Hepatocyte (in vitro differentiated cells): ENCODE measurements around the gene BGN. TPM values are rescaled to one million over a fixed set of nuclear protein-coding genes. Genes with fewer than 3 reads are reported as not detected.

Experiments used
- DNase-seq: peaks from one replicate; pipeline ENCODE4 v3.0.0-alpha.2; 2016; ENCODE audit warnings: low spot score
- H2AFZ ChIP-seq: fragments of 200-600 bp; sonication (generic); 2 replicates; pipeline ENCODE4 v1.6.0; 2016; ENCODE audit warnings: antibody characterized with exemption, mild to moderate bottlenecking
- H3K27ac ChIP-seq: fragments of 200-600 bp; sonication (generic); 2 replicates; pipeline ENCODE4 v1.5.1; 2016; ENCODE audit warnings: mild to moderate bottlenecking
- H3K27me3 ChIP-seq: fragments of 200-600 bp; sonication (generic); 2 replicates; pipeline ENCODE4 v1.6.1; 2016
- H3K36me3 ChIP-seq: fragments of 200-600 bp; sonication (generic); replicated peaks from 2 replicates; pipeline ENCODE4 v1.5.1; 2016; ENCODE audit warnings: low read depth; ENCODE audit not compliant: insufficient read depth
- H3K4me1 ChIP-seq: fragments of 200-600 bp; sonication (generic); 2 replicates; pipeline ENCODE4 v1.5.1; 2016; ENCODE audit warnings: mild to moderate bottlenecking, moderate library complexity; ENCODE audit not compliant: insufficient read depth
- H3K4me2 ChIP-seq: fragments of 200-600 bp; sonication (generic); 2 replicates; pipeline ENCODE4 v1.6.0; 2016
- H3K4me3 ChIP-seq: fragments of 200-600 bp; sonication (generic); 2 replicates; pipeline ENCODE4 v1.5.1; 2016; ENCODE audit warnings: mild to moderate bottlenecking
- H3K79me2 ChIP-seq: fragments of 200-600 bp; sonication (generic); 2 replicates; pipeline ENCODE4 v1.6.0; 2017; ENCODE audit warnings: mild to moderate bottlenecking
- H3K9me2 ChIP-seq: fragments of 200-600 bp; sonication (generic); replicated peaks from 2 replicates; pipeline ENCODE4 v1.6.0; 2017; ENCODE audit warnings: mild to moderate bottlenecking; ENCODE audit not compliant: insufficient read depth
- H3K9me3 ChIP-seq: fragments of 200-600 bp; sonication (generic); 2 replicates; pipeline ENCODE4 v1.5.1; 2016; ENCODE audit warnings: low read depth, mild to moderate bottlenecking
- H4K20me1 ChIP-seq: fragments of 200-600 bp; sonication (generic); 2 replicates; pipeline ENCODE4 v1.6.0; 2016; ENCODE audit warnings: mild to moderate bottlenecking; ENCODE audit not compliant: insufficient read depth, poor library complexity, severe bottlenecking
- EZH2 ChIP-seq: fragments of 200-600 bp; sonication (generic); IDR thresholded peaks from 2 replicates; pipeline ENCODE4 v1.6.1; 2016; ENCODE audit warnings: antibody characterized with exemption, mild to moderate bottlenecking, borderline replicate concordance
- EZH2phosphoT487 ChIP-seq: fragments of 200-600 bp; sonication (generic); IDR thresholded peaks from one replicate; pipeline ENCODE4 v1.6.1; 2018; ENCODE audit warnings: antibody characterized with exemption, mild to moderate bottlenecking, low read depth, moderate library complexity; ENCODE audit not compliant: unreplicated experiment, severe bottlenecking
- WGBS: methylation state at CpG from one replicate; pipeline ENCODE4 v1.1.6; 2016; ENCODE audit warnings: low lambda C conversion rate; ENCODE audit errors: missing lambda C conversion rate; 5-methylcytosine and 5-hydroxymethylcytosine counted together
- polyA plus RNA-seq: library from polyadenylated mRNA; unstranded; fragments of >200 nt; fragmentation: Nextera tagmentation; extraction: Ambion mirVana; gene quantifications from 2 replicates; pipeline ENCODE4 v1.2.1, GENCODE V29; 2016
- total RNA-seq: library from RNA; depleted of rRNA; stranded (reverse); fragments of >200 nt; gene quantifications from 2 replicates; pipeline ENCODE4 v1.2.3, GENCODE V29; 2014
- TF ChIP-seq, protein P1 (sequence below): fragments of 200-600 bp; sonication (generic); IDR thresholded peaks from 2 replicates; pipeline ENCODE4 v1.5.1; 2016; ENCODE audit warnings: antibody characterized with exemption, mild to moderate bottlenecking; ENCODE audit not compliant: poor library complexity

Gene BGN
- total and polyA plus RNA-seq, 2 experiments from 2014 or later = 14.5 to 27.5 TPM

DNA sequence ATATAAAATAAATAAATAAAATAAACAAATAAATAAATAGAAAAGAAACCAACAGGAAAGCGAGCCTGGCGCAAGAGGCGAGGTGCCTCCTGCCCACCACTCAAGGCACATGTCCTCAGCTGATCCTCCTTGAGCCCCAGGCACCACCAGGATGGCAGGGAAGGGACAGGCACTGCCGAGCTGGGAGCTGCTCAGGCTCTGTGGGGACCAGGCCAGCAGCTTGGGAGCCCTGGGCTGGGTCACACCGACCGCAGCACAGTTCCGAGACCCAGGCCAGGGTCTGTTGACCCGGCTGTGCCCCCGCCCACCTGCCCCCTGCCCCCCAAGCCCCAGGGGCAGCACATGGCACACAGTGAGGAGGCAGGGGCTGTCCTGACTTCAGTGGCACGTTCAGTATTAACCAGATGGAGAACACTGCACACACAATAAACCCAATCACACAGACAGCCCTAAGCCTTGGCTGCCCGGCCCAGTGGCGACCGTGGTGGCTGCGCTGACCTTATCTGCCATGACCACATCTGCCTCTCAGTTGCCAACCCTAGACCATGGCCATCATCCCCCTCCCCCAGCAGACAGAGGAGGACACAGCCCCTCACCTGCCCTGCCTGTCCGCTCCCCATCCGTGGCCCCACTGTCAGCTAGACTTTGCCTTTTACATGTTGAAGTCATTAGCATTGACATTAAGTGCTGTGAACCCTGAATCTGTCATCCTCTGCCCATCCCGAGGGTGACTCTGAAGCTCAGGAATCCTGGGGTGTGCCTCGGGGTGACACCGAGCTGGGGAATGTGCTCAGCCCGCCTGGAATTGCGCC is 46.0 kb upstream of the BGN start:
- no peaks in the 10 kb centered on the region for H3K27me3 ChIP-seq
- H3K4me2 ChIP-seq = no peak overlapping the region
- no peak overlapping the region for H3K27ac ChIP-seq
- TF ChIP-seq, protein P1, sequence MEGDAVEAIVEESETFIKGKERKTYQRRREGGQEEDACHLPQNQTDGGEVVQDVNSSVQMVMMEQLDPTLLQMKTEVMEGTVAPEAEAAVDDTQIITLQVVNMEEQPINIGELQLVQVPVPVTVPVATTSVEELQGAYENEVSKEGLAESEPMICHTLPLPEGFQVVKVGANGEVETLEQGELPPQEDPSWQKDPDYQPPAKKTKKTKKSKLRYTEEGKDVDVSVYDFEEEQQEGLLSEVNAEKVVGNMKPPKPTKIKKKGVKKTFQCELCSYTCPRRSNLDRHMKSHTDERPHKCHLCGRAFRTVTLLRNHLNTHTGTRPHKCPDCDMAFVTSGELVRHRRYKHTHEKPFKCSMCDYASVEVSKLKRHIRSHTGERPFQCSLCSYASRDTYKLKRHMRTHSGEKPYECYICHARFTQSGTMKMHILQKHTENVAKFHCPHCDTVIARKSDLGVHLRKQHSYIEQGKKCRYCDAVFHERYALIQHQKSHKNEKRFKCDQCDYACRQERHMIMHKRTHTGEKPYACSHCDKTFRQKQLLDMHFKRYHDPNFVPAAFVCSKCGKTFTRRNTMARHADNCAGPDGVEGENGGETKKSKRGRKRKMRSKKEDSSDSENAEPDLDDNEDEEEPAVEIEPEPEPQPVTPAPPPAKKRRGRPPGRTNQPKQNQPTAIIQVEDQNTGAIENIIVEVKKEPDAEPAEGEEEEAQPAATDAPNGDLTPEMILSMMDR = no peak
- TF ChIP-seq EZH2 (no peak), EZH2phosphoT487 (no peak)
- H3K4me3 ChIP-seq = no peak overlapping the region
- no peaks in the 10 kb centered on the region for H3K9me2 ChIP-seq
- DNase-seq = no peak
- H2AFZ ChIP-seq = no peak overlapping the region
- no peaks in the 10 kb centered on the region for H4K20me1 ChIP-seq
- WGBS = 86% methylated on average over 15 of the region's 21 CpGs
- H3K36me3 ChIP-seq = no peaks in the 10 kb centered on the region
- H3K4me1 ChIP-seq = no peaks in the 10 kb centered on the region
- no peaks in the 10 kb centered on the region for H3K79me2 ChIP-seq
- H3K9me3 ChIP-seq = no peaks in the 10 kb centered on the region

DNA sequence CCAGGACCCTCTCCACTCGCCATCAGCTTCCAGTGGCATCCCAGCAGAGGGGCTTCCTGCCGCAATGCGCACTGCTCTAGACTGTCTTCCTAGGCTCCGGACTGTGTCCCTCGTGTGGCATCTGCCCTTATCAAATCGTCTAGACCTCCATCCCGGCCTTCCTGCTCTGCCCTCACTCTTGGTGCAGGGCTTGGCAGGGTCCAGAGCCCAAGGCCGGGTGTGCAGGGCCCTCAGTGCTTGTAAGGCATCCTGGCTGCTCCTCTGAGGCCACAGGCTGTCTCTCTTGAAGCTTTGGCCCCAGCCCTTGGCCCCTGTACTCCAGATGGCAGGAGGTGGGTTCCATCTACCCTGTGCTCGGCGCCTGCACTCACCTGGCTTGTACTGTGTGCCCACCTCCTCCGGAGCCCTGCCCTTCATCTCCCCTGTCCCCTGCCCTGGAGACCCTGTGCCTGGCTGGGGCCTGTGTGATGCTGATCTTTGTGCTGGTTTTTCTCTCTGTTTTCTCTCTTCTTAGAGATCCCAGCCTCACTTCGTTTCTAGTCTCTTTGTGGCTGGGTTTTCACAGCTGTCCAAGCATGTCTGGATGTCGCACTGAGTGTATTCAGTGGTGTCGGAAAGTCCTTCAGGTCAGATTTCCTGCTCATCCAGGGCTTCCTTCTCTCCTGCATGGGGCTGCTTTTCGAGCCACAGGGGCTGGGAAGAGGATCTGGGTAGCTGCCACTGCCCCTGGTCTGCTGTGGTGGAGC is 45.2 kb upstream of the BGN start:
- Histone ChIP-seq H4K20me1 (no peaks in the 10 kb centered on the region), H3K4me2 (no peak overlapping the region), H2AFZ (no peak overlapping the region), H3K27me3 (no peaks in the 10 kb centered on the region), H3K79me2 (no peaks in the 10 kb centered on the region), H3K9me3 (no peaks in the 10 kb centered on the region), H3K27ac (no peak overlapping the region), H3K36me3 (no peaks in the 10 kb centered on the region), H3K4me3 (no peak overlapping the region), H3K4me1 (no peaks in the 10 kb centered on the region), H3K9me2 (no peaks in the 10 kb centered on the region)
- TF ChIP-seq EZH2phosphoT487 (no peak), EZH2 (no peak)
- TF ChIP-seq, protein P1 = no peak
- WGBS = 79% methylated on average over 15 of the region's 15 CpGs
- DNase-seq = peak; percentile 2

DNA sequence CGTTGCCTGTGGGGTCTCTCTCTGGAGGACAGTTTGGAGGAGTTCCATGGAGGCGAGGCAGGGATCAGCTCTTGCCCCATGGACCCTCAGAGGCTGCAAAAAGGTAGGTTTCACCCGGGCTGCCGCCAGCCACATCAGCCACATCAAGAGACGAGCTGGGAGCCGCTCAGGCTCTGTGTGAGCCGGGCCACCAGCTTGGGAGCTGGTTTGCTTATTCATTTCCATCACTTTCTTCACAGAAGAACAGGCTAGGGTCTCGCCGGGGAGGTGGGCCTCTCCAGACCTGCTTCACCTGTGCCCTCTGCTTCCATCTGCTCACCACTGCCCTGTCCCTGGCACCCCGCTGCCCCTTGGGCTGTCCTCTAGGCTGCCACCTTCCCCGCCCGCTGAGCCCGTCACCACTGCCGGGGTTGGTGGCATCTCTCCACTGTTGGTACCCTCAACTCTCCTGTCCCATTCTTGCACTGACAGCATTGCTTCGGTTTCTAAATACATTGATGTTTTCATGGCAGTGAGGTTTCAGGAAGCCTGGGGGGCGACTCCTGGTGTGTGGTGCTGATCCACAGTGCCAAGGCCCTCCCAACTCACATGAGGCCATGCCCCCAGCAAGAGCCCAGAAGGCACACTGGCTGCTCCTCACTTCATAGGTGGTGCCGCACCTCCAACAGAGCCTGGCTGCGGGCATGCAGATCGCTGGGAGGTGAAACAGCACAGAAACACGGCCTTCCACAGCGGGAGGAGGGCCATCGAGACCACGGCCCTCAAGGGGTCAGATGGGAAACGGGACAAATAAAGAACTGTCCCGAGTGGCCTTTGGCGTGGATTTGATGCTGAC is 44.4 kb upstream of the BGN start:
- no peaks in the 10 kb centered on the region for H3K36me3 ChIP-seq
- H3K9me2 ChIP-seq = no peaks in the 10 kb centered on the region
- H3K9me3 ChIP-seq = no peaks in the 10 kb centered on the region
- no peak overlapping the region for H3K4me3 ChIP-seq
- H3K4me2 ChIP-seq = no peak overlapping the region
- H3K79me2 ChIP-seq = no peaks in the 10 kb centered on the region
- DNase-seq = peak; percentile 1
- WGBS = 87% methylated on average over 26 of the region's 26 CpGs
- H2AFZ ChIP-seq = no peak overlapping the region
- no peak for TF ChIP-seq EZH2phosphoT487
- TF ChIP-seq, protein P1 = no peak
- no peak for TF ChIP-seq EZH2
- no peaks in the 10 kb centered on the region for H3K4me1 ChIP-seq
- no peak overlapping the region for H3K27ac ChIP-seq
- no peaks in the 10 kb centered on the region for H4K20me1 ChIP-seq
- no peaks in the 10 kb centered on the region for H3K27me3 ChIP-seq
